GM12878 (cell line): ENCODE measurements around the gene C1QTNF12. TPM values are rescaled to one million over a fixed set of nuclear protein-coding genes. Genes with fewer than 3 reads are reported as not detected.
A peak's percentile ranks its signal among the peaks of the same experiment; 100 is the strongest.

Experiments
- ATAC-seq: fragments of 200-7000 bp; cut with Tn5 transposase; 3 replicates; pipeline ENCODE4 v1.9.1; 2020; ENCODE audit warnings: mild to moderate bottlenecking, moderate library complexity
- BruUV-seq: library from RNA; stranded (reverse); fragments of 400-500 nt; replicated peaks from 2 replicates; lab custom pipeline; 2021; lab: Mats Ljungman, UMichigan
- CTCF ChIA-PET: fragments of 300-600 bp; sonication (Branson Sonifier 250); formaldehyde crosslinking; extraction: SDS; loops from one replicate; lab custom pipeline; 2021; ENCODE audit warnings: inconsistent platforms; lab: Yijun Ruan, JAX
- POLR2A ChIA-PET: fragments of 350-600 bp; formaldehyde crosslinking; extraction: SDS; loops from one replicate; lab custom pipeline; 2021; ENCODE audit warnings: inconsistent platforms; lab: Charles Lee
- RAD21 ChIA-PET: fragments of 300-600 bp; sonication (Branson Sonifier 250); formaldehyde crosslinking; loops from one replicate; lab custom pipeline; 2023; ENCODE audit warnings: antibody characterized with exemption; ENCODE audit not compliant: unreplicated experiment; lab: Charles Lee
- SMC1A ChIA-PET: fragments of 300-600 bp; sonication (Branson Sonifier 250); formaldehyde crosslinking; loops from one replicate; lab custom pipeline; 2023; ENCODE audit not compliant: unreplicated experiment, uncharacterized antibody; lab: Charles Lee
- DNase-seq: peaks from one replicate; pipeline ENCODE4 v3.0.0-alpha.2; 2011; ENCODE audit warnings: low read depth, low spot score
- FAIRE-seq: peaks from 3 replicates; lab custom pipeline; 2011; peaks lifted over from hg19 to GRCh38; lab: Jason Lieb, UNC
- H2AFZ ChIP-seq: 2 replicates; pipeline ENCODE4 v1.6.0; 2011; ENCODE audit warnings: low read depth, low read length, control low read depth; ENCODE audit not compliant: control insufficient read depth
- H3K27ac ChIP-seq: 2 replicates; pipeline ENCODE4 v1.5.1; 2011; ENCODE audit warnings: control low read depth; ENCODE audit not compliant: control insufficient read depth, insufficient read depth
- H3K27me3 ChIP-seq, 2 experiments: replicated peaks in 1 of 2; 2 replicates each; pipeline versions ENCODE4 v1.6.0 to v1.6.1; 2011; ENCODE audit warnings: low read length in 1 of 2; ENCODE audit not compliant: control insufficient read depth in 2 of 2, insufficient read depth in 2 of 2
- H3K36me3 ChIP-seq, 2 experiments: 2 replicates each; pipeline ENCODE4 v1.5.1; 2011; ENCODE audit warnings: low read length in 1 of 2; ENCODE audit not compliant: control insufficient read depth in 2 of 2, insufficient read depth in 2 of 2
- H3K4me1 ChIP-seq: 2 replicates; pipeline ENCODE4 v1.6.1; 2011; ENCODE audit warnings: mild to moderate bottlenecking, low read length, moderate library complexity, mixed read lengths; ENCODE audit not compliant: control insufficient read depth, insufficient read depth
- H3K4me2 ChIP-seq: 2 replicates; pipeline ENCODE4 v1.6.0; 2011; ENCODE audit warnings: control low read depth; ENCODE audit not compliant: control insufficient read depth, insufficient read depth
- H3K4me3 ChIP-seq: fragments of 200-600 bp; sonication (generic); 2 replicates; pipeline ENCODE4 v1.5.1; 2016
- H3K79me2 ChIP-seq: 2 replicates; pipeline ENCODE4 v1.6.0; 2011; ENCODE audit warnings: low read length; ENCODE audit not compliant: control insufficient read depth, insufficient read depth
- H3K9ac ChIP-seq: 2 replicates; pipeline ENCODE4 v1.8.0; 2011; ENCODE audit warnings: low read length, control low read depth, mixed read lengths; ENCODE audit not compliant: control insufficient read depth, insufficient read depth
- H3K9me3 ChIP-seq: replicated peaks from 3 replicates; pipeline ENCODE4 v1.5.1; 2011; ENCODE audit warnings: mild to moderate bottlenecking, low read length; ENCODE audit not compliant: control insufficient read depth, insufficient read depth
- H4K20me1 ChIP-seq: 2 replicates; pipeline ENCODE4 v1.6.0; 2011; ENCODE audit not compliant: control insufficient read depth, insufficient read depth
- BHLHE40 ChIP-seq, 2 experiments: fragments of 450-650 bp in 1 of 2; IDR thresholded peaks; 2 replicates each; pipeline ENCODE4 v1.6.1; 2011 to 2017; ENCODE audit warnings: low read depth in 2 of 2, borderline replicate concordance in 1 of 2, improper control_type of control experiment in 1 of 2, low read length in 1 of 2, mild to moderate bottlenecking in 1 of 2
- CEBPB ChIP-seq, 2 experiments: fragments of 150-350 bp in 1 of 2; IDR thresholded peaks; 2 replicates each; pipeline ENCODE4 v1.6.1; 2012 to 2014; ENCODE audit warnings: low read depth in 2 of 2, low read length in 2 of 2, borderline replicate concordance in 1 of 2, inconsistent platforms in 1 of 2
- CHD2 ChIP-seq: IDR thresholded peaks from 2 replicates; pipeline ENCODE4 v1.6.1; 2011; ENCODE audit warnings: low read depth, low read length, improper control_type of control experiment, borderline replicate concordance
- CREB1 ChIP-seq: IDR thresholded peaks from 2 replicates; pipeline ENCODE4 v1.6.1; 2012; ENCODE audit warnings: low read depth, mild to moderate bottlenecking, inconsistent platforms
- IKZF1 ChIP-seq: fragments of 450-650 bp; conservative IDR thresholded peaks from 2 replicates; pipeline ENCODE4 v1.6.1; 2017; ENCODE audit warnings: antibody characterized with exemption, mild to moderate bottlenecking
- KLF5 ChIP-seq: fragments of 450-650 bp; IDR thresholded peaks from 2 replicates; pipeline ENCODE4 v1.6.1; 2014; ENCODE audit warnings: mild to moderate bottlenecking; ENCODE audit not compliant: partially characterized antibody
- MTA3 ChIP-seq: IDR thresholded peaks from 2 replicates; pipeline ENCODE4 v1.6.1; 2012; ENCODE audit warnings: low read length, inconsistent platforms, borderline replicate concordance
- NR2F1 ChIP-seq: fragments of 450-650 bp; conservative IDR thresholded peaks from 2 replicates; pipeline ENCODE4 v1.6.1; 2017; ENCODE audit warnings: mild to moderate bottlenecking
- PAX5 ChIP-seq: IDR thresholded peaks from 2 replicates; pipeline ENCODE4 v1.6.1; 2011; ENCODE audit warnings: low read depth, low read length, borderline replicate concordance
- POLR2A ChIP-seq: IDR thresholded peaks from 2 replicates; pipeline ENCODE4 v1.6.1; 2011; ENCODE audit warnings: low read depth, mild to moderate bottlenecking, low read length
- POLR2AphosphoS2 ChIP-seq: IDR thresholded peaks from 2 replicates; pipeline ENCODE4 v1.6.1; 2011; ENCODE audit warnings: low read depth, mild to moderate bottlenecking, low read length, improper control_type of control experiment, moderate library complexity
- SREBF2 ChIP-seq: IDR thresholded peaks from 2 replicates; pipeline ENCODE4 v1.6.1; 2012; ENCODE audit warnings: mild to moderate bottlenecking, low read length
- SRF ChIP-seq, 2 experiments: IDR thresholded peaks; 2 replicates each; pipeline ENCODE4 v1.6.1; 2011; ENCODE audit warnings: low read depth in 2 of 2, low read length in 2 of 2, mild to moderate bottlenecking in 1 of 2, moderate library complexity in 1 of 2
- TBL1XR1 ChIP-seq: IDR thresholded peaks from 2 replicates; pipeline ENCODE4 v1.6.1; 2012; ENCODE audit warnings: low read depth, low read length, improper control_type of control experiment
- ZBTB4 ChIP-seq: fragments of 450-650 bp; formaldehyde crosslinking; IDR thresholded peaks from 2 replicates; pipeline ENCODE4 v1.4.0; 2022; ENCODE audit warnings: mild to moderate bottlenecking, moderate library complexity
- ZNF384 ChIP-seq: IDR thresholded peaks from 2 replicates; pipeline ENCODE4 v1.6.1; 2012; ENCODE audit warnings: low read depth, mild to moderate bottlenecking, low read length, improper control_type of control experiment, borderline replicate concordance
- ZZZ3 ChIP-seq: IDR thresholded peaks from 2 replicates; pipeline ENCODE4 v1.6.1; 2011; ENCODE audit warnings: low read depth; ENCODE audit not compliant: control insufficient read depth, insufficient read length
- WGBS: methylation state at CpG from one replicate; pipeline ENCODE4 v1.1.6; 2016; ENCODE audit warnings: low lambda C conversion rate; ENCODE audit not compliant: insufficient replicate concordance, insufficient coverage; ENCODE audit errors: missing lambda C conversion rate; 5-methylcytosine and 5-hydroxymethylcytosine counted together
- in situ Hi-C: fragments of 300-500 bp; cut with MboI; formaldehyde crosslinking; loops from 9 replicates; pipeline ENCODE4 v1.14.3; 2018; ENCODE audit warnings: mixed read lengths
- intact Hi-C: fragments of 100-400 bp; cut with micrococcal nuclease; formaldehyde crosslinking; loops from one replicate; pipeline ENCODE4 v1.14.2; 2022; ENCODE audit not compliant: unreplicated experiment
- polyA plus RNA-seq, 11 experiments: library from polyadenylated mRNA; depleted of rRNA in 4 of 11; unstranded in 6 of 11; stranded (reverse) in 5 of 11; fragments of >200 nt; fragmentation: Nextera tagmentation in 4 of 11; fragmentation: Illumina TruSeq in 1 of 11; extraction: Ambion mirVana in 4 of 11; extraction: Trizol in 1 of 11; gene quantifications; 1 replicate in 1 of 11; 2 replicates in 10 of 11; pipeline versions ENCODE4 v1.2.1 to v1.2.3, GENCODE V29; 2011 to 2016; ENCODE audit warnings: inconsistent platforms in 2 of 11, missing spikeins in 2 of 11, low read depth in 1 of 11
- total RNA-seq, 4 experiments: library from RNA; depleted of rRNA in 3 of 4; stranded (reverse); fragments of >200 nt in 3 of 4; fragmentation: Illumina TruSeq in 1 of 4; extraction: Trizol in 1 of 4; gene quantifications; 2 replicates each; pipeline versions ENCODE4 v1.2.1 to v1.2.3, GENCODE V29; 2013 to 2021
- TF ChIP-seq, protein P1 (sequence below): IDR thresholded peaks from 2 replicates; pipeline ENCODE4 v1.6.1; 2012; ENCODE audit warnings: low read length, inconsistent platforms
- TF ChIP-seq, protein P2 (sequence below): fragments of 450-650 bp; IDR thresholded peaks from 2 replicates; pipeline ENCODE4 v1.6.1; 2017; ENCODE audit warnings: mild to moderate bottlenecking

The C1QTNF12 gene
- total and polyA plus RNA-seq, 10 of the 15 experiments (the other 5 are each of a cell fraction or from before 2014, with no cell fraction given) = 0.17 to 1.0 (median 0.31) TPM; not detected in 5

- H3K4me2 ChIP-seq = no peak overlapping the region
- ChIA-PET POLR2A (no interaction called here), RAD21 (interaction anchor here (0.6 to 3.1 kb wide), 6 partner anchors 40 to 308 kb away, joined by 3 to 63 read pairs (median 10); no protein-coding TSS in a partner anchor), SMC1A (interaction anchor here (0.6 to 2.8 kb wide), 2 partner anchors 40 to 168 kb away, joined by 4 to 23 read pairs; no protein-coding TSS in a partner anchor), CTCF (interaction anchor here (0.9 to 2.7 kb wide), 9 partner anchors 16 to 384 kb away, joined by 4 to 57 read pairs (median 5); partner anchors contain the start of gene UBE2J2)
- in situ Hi-C loops (no loop called here), intact Hi-C loops (loop anchor here (2.0 kb wide), 2 partner anchors 167 to 257 kb away; no protein-coding TSS in a partner anchor)
- no peaks in the 10 kb centered on the region for H4K20me1 ChIP-seq
- no peaks in the 10 kb centered on the region for H3K27me3 ChIP-seq
- H3K79me2 ChIP-seq = no peaks in the 10 kb centered on the region
- 65% methylated on average over 15 of the region's 15 CpGs for WGBS
- H3K27ac ChIP-seq = no peak overlapping the region
- H3K9ac ChIP-seq = no peak overlapping the region
- H3K9me3 ChIP-seq = no peaks in the 10 kb centered on the region
- no peaks in the 10 kb centered on the region for H3K36me3 ChIP-seq
- no TSS peak for BruUV-seq
- no peak overlapping the region for H3K4me3 ChIP-seq
- FAIRE-seq (peak; percentile 77), DNase-seq (no peak), ATAC-seq (peak; percentile 76)
- H3K4me1 ChIP-seq = no peaks in the 10 kb centered on the region
- H2AFZ ChIP-seq = no peak overlapping the region
- TF ChIP-seq ZNF384 = no peak
- no peak for TF ChIP-seq POLR2A
- no peak for TF ChIP-seq MTA3
- TF ChIP-seq KLF5 = no peak
- TF ChIP-seq SREBF2 = no peak
- TF ChIP-seq IKZF1 = no peak
- TF ChIP-seq CHD2 = no peak
- no peak for TF ChIP-seq PAX5
- 0 out of 2 replicates have a peak, but pooled peaks have one; percentile 20 for TF ChIP-seq NR2F1
- TF ChIP-seq ZZZ3 = no peak
- TF ChIP-seq TBL1XR1 = no peak
- TF ChIP-seq, protein P1, sequence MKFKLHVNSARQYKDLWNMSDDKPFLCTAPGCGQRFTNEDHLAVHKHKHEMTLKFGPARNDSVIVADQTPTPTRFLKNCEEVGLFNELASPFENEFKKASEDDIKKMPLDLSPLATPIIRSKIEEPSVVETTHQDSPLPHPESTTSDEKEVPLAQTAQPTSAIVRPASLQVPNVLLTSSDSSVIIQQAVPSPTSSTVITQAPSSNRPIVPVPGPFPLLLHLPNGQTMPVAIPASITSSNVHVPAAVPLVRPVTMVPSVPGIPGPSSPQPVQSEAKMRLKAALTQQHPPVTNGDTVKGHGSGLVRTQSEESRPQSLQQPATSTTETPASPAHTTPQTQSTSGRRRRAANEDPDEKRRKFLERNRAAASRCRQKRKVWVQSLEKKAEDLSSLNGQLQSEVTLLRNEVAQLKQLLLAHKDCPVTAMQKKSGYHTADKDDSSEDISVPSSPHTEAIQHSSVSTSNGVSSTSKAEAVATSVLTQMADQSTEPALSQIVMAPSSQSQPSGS = no peak
- no peak for TF ChIP-seq POLR2AphosphoS2
- no peak for TF ChIP-seq CEBPB (IDR thresholded peaks at IDR 0.05; ENCODE audit: borderline replicate concordance in 1 of 2, low read depth in 2 of 2, low read length in 2 of 2)
- TF ChIP-seq BHLHE40 (IDR thresholded peaks at IDR 0.05; ENCODE audit: borderline replicate concordance in 1 of 2, low read depth in 2 of 2, low read length in 1 of 2) = no peak
- no peak for TF ChIP-seq SRF (IDR thresholded peaks at IDR 0.05; ENCODE audit: low read depth in 2 of 2, low read length in 2 of 2)
- no peak for TF ChIP-seq ZBTB4 (CRISPR knock-in tag)
- no peak for TF ChIP-seq CREB1
- TF ChIP-seq, protein P2, sequence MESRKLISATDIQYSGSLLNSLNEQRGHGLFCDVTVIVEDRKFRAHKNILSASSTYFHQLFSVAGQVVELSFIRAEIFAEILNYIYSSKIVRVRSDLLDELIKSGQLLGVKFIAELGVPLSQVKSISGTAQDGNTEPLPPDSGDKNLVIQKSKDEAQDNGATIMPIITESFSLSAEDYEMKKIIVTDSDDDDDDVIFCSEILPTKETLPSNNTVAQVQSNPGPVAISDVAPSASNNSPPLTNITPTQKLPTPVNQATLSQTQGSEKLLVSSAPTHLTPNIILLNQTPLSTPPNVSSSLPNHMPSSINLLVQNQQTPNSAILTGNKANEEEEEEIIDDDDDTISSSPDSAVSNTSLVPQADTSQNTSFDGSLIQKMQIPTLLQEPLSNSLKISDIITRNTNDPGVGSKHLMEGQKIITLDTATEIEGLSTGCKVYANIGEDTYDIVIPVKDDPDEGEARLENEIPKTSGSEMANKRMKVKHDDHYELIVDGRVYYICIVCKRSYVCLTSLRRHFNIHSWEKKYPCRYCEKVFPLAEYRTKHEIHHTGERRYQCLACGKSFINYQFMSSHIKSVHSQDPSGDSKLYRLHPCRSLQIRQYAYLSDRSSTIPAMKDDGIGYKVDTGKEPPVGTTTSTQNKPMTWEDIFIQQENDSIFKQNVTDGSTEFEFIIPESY = no peak
These were observed 43.8 kb upstream of the C1QTNF12 start for GRCh38 chr1:1290238-1290731.
